A204.1 (cell line): ENCODE data around the gene MTHFR.

Experiments used
- FAIRE-seq: peaks from 2 replicates; lab custom pipeline; 2012; peaks lifted over from hg19 to GRCh38; lab: Jason Lieb, UNC

MTHFR gene

GRCh38 chr1:11805422-11806306 is at the start of gene MTHFR, which contains the start of gene CLCN6:
Gene MTHFR, minus strand, starts transcription at chr1:11805964. Its CDS starts 2,848 bp downstream, at chr1:11803116.
Gene CLCN6, plus strand, starts transcription at chr1:11806191. Its CDS starts 72 bp downstream, at chr1:11806263.
- peak; percentile 96 for FAIRE-seq

- FAIRE-seq: no peak
These were observed 49.7 kb upstream of the MTHFR start for GRCh38 chr1:11855430-11855829.

- no peak for FAIRE-seq
These were observed 48.8 kb upstream of the MTHFR start for GRCh38 chr1:11854519-11854918.

GRCh38 chr1:11851180-11851579 is 45.4 kb upstream of the MTHFR start:
- no peak for FAIRE-seq

- no peak for FAIRE-seq
These were observed 44.4 kb upstream of the MTHFR start for GRCh38 chr1:11850156-11850555.

DNA sequence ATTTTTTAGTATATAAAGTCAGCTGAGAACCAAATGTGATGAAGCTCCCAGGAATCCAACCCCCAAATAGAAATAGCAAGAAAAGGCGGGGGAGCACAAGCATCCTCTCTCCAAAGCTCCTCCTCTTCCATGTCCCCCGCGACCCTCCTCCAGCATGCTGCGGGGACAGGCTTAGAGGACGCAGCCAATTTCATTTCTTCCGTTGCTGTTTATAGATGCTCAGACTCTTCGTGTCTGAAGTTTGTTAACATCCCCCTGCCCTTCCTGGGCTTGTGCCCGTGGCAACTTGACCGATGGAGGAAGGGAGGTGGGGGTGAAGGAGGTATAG is 42.6 kb upstream of the MTHFR start:
- no peak for FAIRE-seq

DNA sequence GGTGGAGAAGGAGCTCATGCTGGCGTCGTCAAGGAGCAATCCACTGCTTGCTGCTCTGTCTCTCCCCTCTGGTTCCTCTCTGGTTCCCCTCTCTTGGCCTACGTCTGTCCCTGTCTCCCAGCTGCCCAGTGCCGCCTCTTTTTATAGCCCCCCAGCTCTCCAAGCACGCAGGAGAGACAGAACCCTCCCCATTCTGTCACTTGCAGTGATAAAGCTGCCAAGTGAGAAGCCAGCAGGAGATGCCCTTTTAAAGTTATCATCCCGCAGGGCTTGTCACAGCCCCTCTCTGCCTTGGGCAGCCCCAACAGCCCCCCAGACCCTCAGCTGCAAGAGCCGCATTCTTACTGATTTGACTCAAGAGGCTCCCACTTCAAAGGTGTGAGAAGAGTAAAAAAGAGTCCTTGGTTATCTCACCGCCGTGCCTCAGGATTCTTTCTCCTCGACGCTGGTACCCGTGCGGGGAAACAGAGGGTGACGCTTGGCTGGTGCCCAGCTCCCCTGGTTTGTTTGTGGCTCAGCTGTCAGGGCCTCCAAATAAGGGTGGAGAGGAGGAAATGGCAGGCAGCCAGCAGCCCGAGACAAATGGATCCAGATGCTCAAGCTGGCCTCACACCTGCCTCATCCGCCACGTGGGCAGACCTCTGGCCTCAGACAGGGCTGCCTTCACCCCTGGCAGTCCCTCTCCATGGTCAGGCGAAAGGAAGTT is 42.1 kb upstream of the MTHFR start, which contains the start of gene NPPA:
NPPA (minus strand) TSS at position 117 of the 706 bp plus-strand sequence; CDS start at position 18, 99 bp downstream.
- no peak for FAIRE-seq

DNA sequence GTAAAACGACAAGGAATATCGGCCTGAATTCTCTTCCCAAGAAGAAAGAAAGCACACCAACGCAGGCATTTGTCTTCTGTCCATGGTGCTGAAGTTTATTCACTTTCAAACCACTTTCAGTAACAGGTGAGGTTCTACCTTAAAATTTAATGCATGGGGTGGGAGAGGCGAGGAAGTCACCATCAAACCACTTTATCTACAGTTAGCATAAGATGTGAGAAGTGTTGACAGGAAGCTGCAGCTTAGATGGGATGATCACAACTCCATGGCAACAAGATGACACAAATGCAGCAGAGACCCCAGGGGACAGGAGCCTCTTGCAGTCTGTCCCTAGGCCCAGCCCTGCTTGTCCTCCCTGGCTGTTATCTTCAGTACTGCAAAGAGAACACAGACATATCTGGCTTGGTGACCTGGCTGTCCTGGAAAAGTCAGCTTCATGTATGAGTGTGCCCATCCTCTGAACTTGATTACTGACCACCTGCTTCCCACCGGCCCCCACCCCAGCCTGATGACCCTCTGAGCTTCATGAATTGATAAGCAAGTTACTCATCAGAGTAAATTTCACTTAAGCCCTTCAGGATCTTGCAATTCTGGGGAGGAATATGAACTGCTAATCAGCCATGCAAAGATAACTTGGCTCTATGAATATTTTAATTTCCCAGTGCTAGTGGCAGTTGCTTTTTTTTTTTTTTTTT is 40.0 kb upstream of the MTHFR start:
- no peak for FAIRE-seq

- FAIRE-seq: no peak
These were observed 36.6 kb upstream of the MTHFR start for GRCh38 chr1:11842154-11843041.

GRCh38 chr1:11841245-11842153 is 35.7 kb upstream of the MTHFR start:
- FAIRE-seq: no peak

DNA sequence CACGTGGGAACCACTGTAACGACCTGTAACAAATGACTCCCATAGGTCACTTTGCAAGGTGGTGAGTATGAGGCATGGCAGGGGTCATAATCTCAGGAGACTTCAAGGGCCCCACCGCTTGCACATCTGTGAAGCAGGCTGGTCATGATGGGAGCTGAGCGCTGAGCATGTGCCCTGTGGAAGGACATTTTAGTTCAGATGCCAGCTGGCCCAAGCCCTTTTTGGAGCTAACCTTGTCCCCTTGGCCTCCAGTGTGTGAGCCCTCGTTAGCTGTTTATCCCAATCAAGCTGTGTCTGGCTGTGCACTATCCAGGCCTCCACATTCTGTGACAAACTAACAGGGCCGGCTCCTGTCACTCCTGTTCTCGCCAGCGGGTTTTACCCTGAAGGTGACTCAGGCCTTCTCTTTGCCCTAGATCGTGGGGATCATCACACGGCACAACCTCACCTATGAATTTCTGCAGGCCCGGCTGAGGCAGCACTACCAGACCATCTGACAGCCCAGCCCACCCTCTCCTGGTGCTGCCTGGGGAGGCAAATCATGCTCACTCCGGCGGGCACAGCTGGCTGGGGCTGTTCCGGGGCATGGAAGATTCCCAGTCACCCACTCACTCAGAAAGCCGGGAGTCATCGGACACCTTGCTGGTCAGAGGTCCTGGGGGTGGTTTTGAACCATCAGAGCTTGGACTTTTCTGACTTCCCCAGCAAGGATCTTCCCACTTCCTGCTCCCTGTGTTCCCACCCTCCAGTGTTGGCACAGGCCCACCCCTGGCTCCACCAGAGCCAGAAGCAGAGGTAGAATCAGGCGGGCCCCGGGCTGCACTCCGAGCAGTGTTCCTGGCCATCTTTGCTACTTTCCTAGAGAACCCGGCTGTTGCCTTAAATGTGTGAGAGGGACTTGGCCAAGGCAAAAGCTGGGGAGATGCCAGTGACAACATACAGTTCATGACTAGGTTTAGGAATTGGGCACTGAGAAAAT is 34.3 kb upstream of the MTHFR start:
- FAIRE-seq: no peak

DNA sequence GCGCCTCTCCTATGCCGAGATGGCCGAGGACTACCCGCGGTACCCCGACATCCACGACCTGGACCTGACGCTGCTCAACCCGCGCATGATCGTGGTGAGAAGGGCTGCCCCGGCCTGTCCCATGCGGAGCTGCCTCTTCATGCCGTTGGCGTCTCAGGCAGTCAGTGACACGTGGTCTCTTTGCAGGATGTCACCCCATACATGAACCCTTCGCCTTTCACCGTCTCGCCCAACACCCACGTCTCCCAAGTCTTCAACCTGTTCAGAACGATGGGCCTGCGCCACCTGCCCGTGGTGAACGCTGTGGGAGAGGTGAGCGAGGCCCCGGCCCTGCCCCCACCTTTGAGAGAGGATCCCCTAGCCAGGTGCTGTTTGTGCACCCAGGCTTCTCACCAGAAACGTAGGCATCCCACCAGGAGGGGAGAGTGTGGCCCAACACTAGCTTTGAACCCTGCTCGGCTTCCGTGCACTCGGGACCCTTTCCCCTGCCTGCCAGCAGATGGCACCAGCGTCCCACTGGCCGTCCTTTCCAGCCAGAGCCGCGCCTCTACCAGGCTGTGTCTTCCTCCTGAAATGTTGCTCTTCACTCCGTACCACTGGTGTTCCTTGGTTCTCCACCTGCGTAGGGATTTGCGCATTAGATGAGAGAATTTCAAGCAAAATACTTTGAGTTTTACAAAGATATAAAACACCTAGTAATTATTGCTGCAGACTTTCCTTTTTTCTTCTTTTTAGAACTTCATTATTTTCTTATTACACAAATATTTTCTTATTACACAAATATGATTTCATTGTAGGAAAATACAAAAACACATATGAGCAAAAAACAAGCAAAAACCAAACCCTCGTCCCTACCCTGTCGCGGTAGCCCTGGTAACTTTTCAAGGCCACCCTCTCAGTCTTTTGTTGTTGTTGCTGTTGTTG is 32.8 kb upstream of the MTHFR start:
- peak; percentile 46 for FAIRE-seq

- FAIRE-seq: no peak
These were observed 32.1 kb upstream of the MTHFR start for GRCh38 chr1:11837767-11838348.

DNA sequence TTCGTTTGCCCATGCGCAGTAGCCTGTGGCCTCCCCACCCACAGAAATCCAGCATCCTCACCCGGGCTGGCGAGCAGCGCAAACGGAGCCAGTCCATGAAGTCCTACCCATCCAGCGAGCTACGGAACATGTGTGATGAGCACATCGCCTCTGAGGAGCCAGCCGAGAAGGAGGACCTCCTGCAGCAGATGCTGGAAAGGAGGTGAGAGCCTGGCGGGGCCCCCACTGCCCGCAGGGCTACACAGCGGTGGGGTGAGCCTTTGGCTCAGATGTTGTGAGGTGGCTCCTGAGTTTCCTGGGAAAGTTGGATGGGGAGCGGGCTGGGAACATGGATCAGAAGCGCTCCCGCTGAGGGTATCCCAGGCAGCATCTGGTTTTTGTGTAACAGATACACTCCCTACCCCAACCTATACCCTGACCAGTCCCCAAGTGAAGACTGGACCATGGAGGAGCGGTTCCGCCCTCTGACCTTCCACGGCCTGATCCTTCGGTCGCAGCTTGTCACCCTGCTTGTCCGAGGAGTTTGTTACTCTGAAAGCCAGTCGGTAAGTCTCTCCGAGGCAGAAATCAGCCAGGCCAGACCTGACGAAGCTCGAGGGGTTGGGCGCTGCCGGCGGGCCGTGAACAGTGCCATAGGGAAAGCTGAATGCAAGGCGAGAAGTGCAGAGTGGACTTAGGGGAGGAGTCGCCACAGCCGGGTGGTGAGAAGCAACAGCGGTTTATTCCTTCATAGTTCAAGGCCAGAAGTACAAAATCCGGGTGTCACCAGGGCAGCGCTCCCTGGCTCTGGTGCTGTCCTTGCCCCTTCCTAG is 31.4 kb upstream of the MTHFR start:
- no peak for FAIRE-seq

- no peak for FAIRE-seq
These were observed 29.9 kb upstream of the MTHFR start for GRCh38 chr1:11835441-11836225.

DNA sequence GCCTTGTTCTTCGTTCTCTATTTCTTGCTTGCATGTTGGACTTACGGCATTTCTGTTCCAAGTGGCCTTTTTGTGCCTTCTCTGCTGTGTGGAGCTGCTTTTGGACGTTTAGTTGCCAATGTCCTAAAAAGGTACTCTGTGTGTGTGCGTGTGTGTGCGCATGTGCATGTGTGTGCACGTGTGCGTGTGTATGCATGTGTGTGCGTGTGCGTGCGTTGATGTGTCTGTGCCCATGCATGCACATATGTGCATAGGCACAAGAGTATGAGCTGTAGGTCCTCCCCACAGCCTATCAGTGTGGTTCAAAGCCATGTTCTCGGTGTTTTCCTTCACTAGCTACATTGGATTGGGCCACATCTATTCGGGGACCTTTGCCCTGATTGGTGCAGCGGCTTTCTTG is 28.1 kb upstream of the MTHFR start:
- FAIRE-seq: no peak
